ENCODE data around the gene MEIOSIN. TPM values are rescaled to one million over a fixed set of nuclear protein-coding genes. Genes with fewer than 3 reads are reported as not detected.

The MEIOSIN gene
- total RNA-seq, 3 donors from 2014 or later, result not detected

- ATAC-seq, result no peak
- Histone ChIP-seq H3K9me3 (no peaks in the 10 kb centered on the region), H3K36me3 (ENCODE audit: low read depth) (no peaks in the 10 kb centered on the region), H3K4me1 (ENCODE audit: low read depth) (peaks cover 23% of the 10 kb centered on the region), H3K4me3 (no peak overlapping the region)
- no peak for TF ChIP-seq CTCF (IDR thresholded peaks at IDR 0.05)
- DNase-seq, result no peak
- intact Hi-C loops (cut with DNase I, micrococcal nuclease), result no loop called here
Observed at GRCh38 chr19:45762870-45763631, 29.8 kb downstream of the MEIOSIN start.

GRCh38 chr19:45763691-45764294 lies 30.6 kb downstream of the MEIOSIN start:
- ATAC-seq (no peak), DNase-seq (peak in 1 of 3 donors; percentile 27)
- H3K9me3 ChIP-seq, result no peaks in the 10 kb centered on the region
- TF ChIP-seq CTCF (IDR thresholded peaks at IDR 0.05), result no peak
- H3K36me3 ChIP-seq (ENCODE audit: low read depth), result no peaks in the 10 kb centered on the region
- no peak overlapping the region for H3K4me3 ChIP-seq
- H3K4me1 ChIP-seq (ENCODE audit: low read depth), result peaks cover 23% of the 10 kb centered on the region
- intact Hi-C loops (cut with DNase I, micrococcal nuclease), result no loop called here

GRCh38 chr19:45764475-45764874 lies 31.2 kb downstream of the MEIOSIN start:
- ATAC-seq, result no peak
- Histone ChIP-seq H3K9me3 (no peaks in the 10 kb centered on the region), H3K4me3 (no peak overlapping the region), H3K36me3 (ENCODE audit: low read depth) (no peaks in the 10 kb centered on the region), H3K4me1 (ENCODE audit: low read depth) (peaks cover 23% of the 10 kb centered on the region)
- no peak for TF ChIP-seq CTCF (IDR thresholded peaks at IDR 0.05)
- no peak for DNase-seq
- intact Hi-C loops (cut with DNase I, micrococcal nuclease), result no loop called here

- H3K9me3 ChIP-seq, result no peaks in the 10 kb centered on the region
- H3K4me1 ChIP-seq (ENCODE audit: low read depth), result peaks cover 23% of the 10 kb centered on the region
- DNase-seq, result no peak
- intact Hi-C loops (cut with DNase I, micrococcal nuclease), result no loop called here
- no peak for ATAC-seq
- H3K36me3 ChIP-seq (ENCODE audit: low read depth), result no peaks in the 10 kb centered on the region
- no peak overlapping the region for H3K4me3 ChIP-seq
- no peak for TF ChIP-seq CTCF (IDR thresholded peaks at IDR 0.05)
Observed at GRCh38 chr19:45764945-45765701, 31.9 kb downstream of the MEIOSIN start.

- Histone ChIP-seq H3K36me3 (ENCODE audit: low read depth) (no peaks in the 10 kb centered on the region), H3K4me3 (no peak overlapping the region), H3K4me1 (ENCODE audit: low read depth) (peaks cover 24% of the 10 kb centered on the region), H3K9me3 (no peaks in the 10 kb centered on the region)
- intact Hi-C loops (cut with DNase I, micrococcal nuclease), result no loop called here
- DNase-seq (no peak), ATAC-seq (no peak)
- TF ChIP-seq CTCF (IDR thresholded peaks at IDR 0.05), result no peak
Observed at GRCh38 chr19:45765702-45766295, 32.6 kb downstream of the MEIOSIN start.
